Right atrium auricular region (tissue), 2 donors: ENCODE results near the gene ZBED4. TPM values are rescaled to one million over a fixed set of nuclear protein-coding genes. Genes with fewer than 3 reads are reported as not detected.

Experiments
- DNase-seq: peaks from one replicate; pipeline ENCODE4 v3.0.0-alpha.2; 2019; ENCODE audit warnings: low spot score
- H3K27ac ChIP-seq, 2 donors: fragments of 200-600 bp; sonication (generic); 1 replicate in 1 of 2; 2 replicates in 1 of 2; pipeline ENCODE4 v1.5.1; 2016 to 2019
- H3K27me3 ChIP-seq, 2 donors: fragments of 200-600 bp; sonication (generic); one replicate each; pipeline versions ENCODE4 v1.5.1 to v1.6.0; 2017 to 2019
- H3K36me3 ChIP-seq: fragments of 200-600 bp; sonication (generic); one replicate; pipeline ENCODE4 v1.5.1; 2016
- H3K4me1 ChIP-seq, 2 donors: fragments of 200-600 bp; sonication (generic); one replicate each; pipeline versions ENCODE4 v1.5.1 to v1.6.0; 2017 to 2019
- H3K4me3 ChIP-seq, 2 donors: fragments of 200-600 bp; sonication (generic); 1 replicate in 1 of 2; 2 replicates in 1 of 2; pipeline ENCODE4 v1.5.1; 2017 to 2019; ENCODE audit warnings: mild to moderate bottlenecking in 1 of 2, moderate library complexity in 1 of 2
- H3K9me3 ChIP-seq, 2 donors: fragments of 200-600 bp; sonication (generic); one replicate each; pipeline ENCODE4 v1.5.1; 2019
- total RNA-seq, 2 donors: library from RNA; depleted of rRNA; stranded (reverse); fragments of >200 nt; gene quantifications; one replicate each; pipeline ENCODE4 v1.1.0, GENCODE V29; 2016
- TF ChIP-seq, protein P1 (sequence below), 2 donors: fragments of 200-600 bp; sonication (generic); IDR thresholded peaks; one replicate each; pipeline ENCODE4 v1.5.1; 2019; ENCODE audit warnings: antibody characterized with exemption in 2 of 2

ZBED4 gene
- total RNA-seq, 2 donors from 2014 or later: 3.7 to 6.6 TPM

- Histone ChIP-seq H3K27me3 (no peaks in the 10 kb centered on the region), H3K36me3 (no peaks in the 10 kb centered on the region), H3K27ac (no peak overlapping the region), H3K4me1 (no peaks in the 10 kb centered on the region), H3K9me3 (no peaks in the 10 kb centered on the region), H3K4me3 (no peak overlapping the region)
- DNase-seq: no peak
- TF ChIP-seq, protein P1, sequence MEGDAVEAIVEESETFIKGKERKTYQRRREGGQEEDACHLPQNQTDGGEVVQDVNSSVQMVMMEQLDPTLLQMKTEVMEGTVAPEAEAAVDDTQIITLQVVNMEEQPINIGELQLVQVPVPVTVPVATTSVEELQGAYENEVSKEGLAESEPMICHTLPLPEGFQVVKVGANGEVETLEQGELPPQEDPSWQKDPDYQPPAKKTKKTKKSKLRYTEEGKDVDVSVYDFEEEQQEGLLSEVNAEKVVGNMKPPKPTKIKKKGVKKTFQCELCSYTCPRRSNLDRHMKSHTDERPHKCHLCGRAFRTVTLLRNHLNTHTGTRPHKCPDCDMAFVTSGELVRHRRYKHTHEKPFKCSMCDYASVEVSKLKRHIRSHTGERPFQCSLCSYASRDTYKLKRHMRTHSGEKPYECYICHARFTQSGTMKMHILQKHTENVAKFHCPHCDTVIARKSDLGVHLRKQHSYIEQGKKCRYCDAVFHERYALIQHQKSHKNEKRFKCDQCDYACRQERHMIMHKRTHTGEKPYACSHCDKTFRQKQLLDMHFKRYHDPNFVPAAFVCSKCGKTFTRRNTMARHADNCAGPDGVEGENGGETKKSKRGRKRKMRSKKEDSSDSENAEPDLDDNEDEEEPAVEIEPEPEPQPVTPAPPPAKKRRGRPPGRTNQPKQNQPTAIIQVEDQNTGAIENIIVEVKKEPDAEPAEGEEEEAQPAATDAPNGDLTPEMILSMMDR (IDR thresholded peaks at IDR 0.05): no peak
These were observed 24.0 kb downstream of the ZBED4 start for GRCh38 chr22:49877642-49878041.

DNA sequence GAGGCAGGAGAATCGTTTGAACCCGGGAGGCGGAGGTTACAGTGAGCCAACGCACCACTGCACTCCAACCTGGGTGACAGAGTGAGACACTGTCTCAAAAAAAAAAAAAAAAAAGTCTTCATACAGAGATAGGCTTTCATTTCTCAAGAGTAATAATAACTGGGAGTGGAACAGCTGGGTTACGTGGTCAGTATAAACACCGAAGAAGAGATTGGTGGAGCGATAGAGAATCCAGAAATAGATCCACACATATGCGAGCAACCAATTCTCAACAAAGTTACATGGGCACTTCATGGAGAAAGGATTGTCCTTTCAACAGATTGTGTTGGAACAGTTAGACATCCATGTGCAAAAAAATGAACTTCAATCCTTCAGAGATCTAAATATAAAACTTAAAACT lies 24.6 kb downstream of the ZBED4 start:
- no peaks in the 10 kb centered on the region for H3K27me3 ChIP-seq
- no peak overlapping the region for H3K4me3 ChIP-seq
- H3K36me3 ChIP-seq: no peaks in the 10 kb centered on the region
- TF ChIP-seq, protein P1 (IDR thresholded peaks at IDR 0.05): no peak
- H3K27ac ChIP-seq: no peak overlapping the region
- no peaks in the 10 kb centered on the region for H3K4me1 ChIP-seq
- no peak for DNase-seq
- no peaks in the 10 kb centered on the region for H3K9me3 ChIP-seq

DNA sequence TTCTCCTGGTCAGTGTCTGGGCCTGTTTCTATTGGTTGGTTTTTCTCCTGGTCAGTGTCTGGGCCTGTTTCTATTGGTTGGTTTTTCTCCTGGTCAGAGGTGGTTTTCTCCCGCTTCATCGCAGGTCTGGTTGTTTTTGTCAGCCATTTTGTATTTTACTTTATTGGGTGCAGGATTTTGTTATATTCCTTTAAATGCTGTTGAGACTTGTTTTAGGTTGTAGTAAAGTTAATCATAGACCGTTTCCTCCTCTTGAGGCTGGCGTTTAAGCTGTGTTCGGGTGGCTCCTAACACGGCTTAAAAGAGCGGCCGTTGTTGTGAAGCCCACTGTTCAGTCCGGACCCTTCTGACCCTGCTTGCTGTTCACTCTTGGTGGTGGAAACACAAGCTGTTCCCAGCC lies 26.2 kb downstream of the ZBED4 start:
- H3K36me3 ChIP-seq: peaks cover 11% of the 10 kb centered on the region
- H3K27me3 ChIP-seq: no peaks in the 10 kb centered on the region
- H3K4me3 ChIP-seq: no peak overlapping the region
- H3K27ac ChIP-seq: no peak overlapping the region
- H3K4me1 ChIP-seq: no peaks in the 10 kb centered on the region
- no peak for DNase-seq
- TF ChIP-seq, protein P1 (IDR thresholded peaks at IDR 0.05): no peak
- no peaks in the 10 kb centered on the region for H3K9me3 ChIP-seq

DNA sequence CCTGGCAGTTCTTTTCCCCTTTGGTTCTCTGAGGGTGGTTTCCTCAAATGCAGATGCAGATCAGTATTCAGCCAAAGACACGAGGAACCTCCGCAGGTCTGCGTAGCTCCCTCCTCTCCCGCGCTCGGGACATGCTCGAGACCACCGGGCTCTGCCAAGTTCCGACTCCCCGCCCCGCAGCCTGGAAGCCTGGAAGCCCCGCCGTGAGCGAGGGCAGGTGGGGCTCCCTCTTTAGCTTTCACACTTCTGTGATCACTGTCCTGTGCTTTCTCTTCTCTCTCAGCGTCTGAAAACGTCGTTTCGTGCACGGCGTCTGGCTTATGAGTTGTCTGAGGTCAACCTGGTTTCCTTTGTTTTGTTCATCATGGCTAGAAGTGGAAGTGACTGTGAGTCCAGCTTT lies 26.6 kb downstream of the ZBED4 start:
- Histone ChIP-seq H3K36me3 (peaks cover 14% of the 10 kb centered on the region), H3K4me3 (no peak overlapping the region), H3K27me3 (no peaks in the 10 kb centered on the region), H3K9me3 (no peaks in the 10 kb centered on the region), H3K27ac (no peak overlapping the region), H3K4me1 (no peaks in the 10 kb centered on the region)
- TF ChIP-seq, protein P1 (IDR thresholded peaks at IDR 0.05): no peak
- no peak for DNase-seq

DNA sequence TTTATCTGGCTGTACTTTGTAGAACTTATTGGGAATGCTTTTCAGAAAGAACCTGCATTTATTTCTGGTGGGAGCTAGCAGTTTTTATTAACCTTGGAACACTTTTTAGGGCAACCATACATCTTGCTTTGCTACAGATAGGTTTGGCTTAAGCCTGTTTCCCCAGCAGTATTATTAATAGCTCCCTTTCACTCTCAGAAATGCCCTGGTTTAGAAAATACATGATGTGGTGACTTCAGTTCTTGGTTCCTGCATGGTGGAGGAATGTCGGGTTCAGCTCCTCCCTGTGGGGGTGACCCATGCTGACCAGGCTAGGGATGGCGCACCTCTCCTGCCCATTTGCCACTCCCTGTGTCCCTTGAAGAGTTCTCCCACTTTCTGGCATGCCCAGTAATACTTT lies 28.2 kb downstream of the ZBED4 start:
- H3K27me3 ChIP-seq: no peaks in the 10 kb centered on the region
- no peaks in the 10 kb centered on the region for H3K4me1 ChIP-seq
- H3K27ac ChIP-seq: no peak overlapping the region
- TF ChIP-seq, protein P1 (IDR thresholded peaks at IDR 0.05): no peak
- DNase-seq: no peak
- no peak overlapping the region for H3K4me3 ChIP-seq
- peaks cover 30% of the 10 kb centered on the region for H3K36me3 ChIP-seq
- no peaks in the 10 kb centered on the region for H3K9me3 ChIP-seq

- Histone ChIP-seq H3K36me3 (peaks cover 30% of the 10 kb centered on the region), H3K4me1 (no peaks in the 10 kb centered on the region), H3K9me3 (no peaks in the 10 kb centered on the region), H3K27ac (no peak overlapping the region), H3K4me3 (no peak overlapping the region), H3K27me3 (no peaks in the 10 kb centered on the region)
- TF ChIP-seq, protein P1 (IDR thresholded peaks at IDR 0.05): no peak
- no peak for DNase-seq
These were observed 29.1 kb downstream of the ZBED4 start for GRCh38 chr22:49882519-49883293.
